HuH-7 (cell line): ENCODE measurements around the gene GBF1.

Experiments
- DNase-seq: peaks from one replicate; pipeline ENCODE4 v3.0.0; 2011; ENCODE audit warnings: low spot score

Gene GBF1

DNA sequence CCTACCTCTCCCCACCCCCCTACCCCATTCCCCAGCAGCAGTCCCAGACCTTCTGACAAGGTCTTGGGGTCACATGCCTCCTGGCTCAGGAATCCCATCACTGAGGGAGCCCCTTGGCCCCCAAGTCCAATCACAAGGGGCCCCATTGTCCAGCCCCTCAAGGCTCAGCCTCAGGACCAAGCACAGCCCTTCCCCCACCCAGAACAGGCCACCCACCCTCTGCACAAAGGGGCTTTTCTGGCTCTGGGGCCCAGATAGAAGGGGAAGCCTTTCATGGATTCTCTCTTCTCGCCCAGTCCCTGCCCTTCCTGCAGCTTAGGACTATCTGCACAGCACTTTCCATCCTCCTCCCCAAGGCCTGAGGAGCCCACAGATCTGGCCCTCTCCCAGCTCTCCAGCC lies 180.1 kb downstream of the GBF1 start:
- DNase-seq: no peak

DNA sequence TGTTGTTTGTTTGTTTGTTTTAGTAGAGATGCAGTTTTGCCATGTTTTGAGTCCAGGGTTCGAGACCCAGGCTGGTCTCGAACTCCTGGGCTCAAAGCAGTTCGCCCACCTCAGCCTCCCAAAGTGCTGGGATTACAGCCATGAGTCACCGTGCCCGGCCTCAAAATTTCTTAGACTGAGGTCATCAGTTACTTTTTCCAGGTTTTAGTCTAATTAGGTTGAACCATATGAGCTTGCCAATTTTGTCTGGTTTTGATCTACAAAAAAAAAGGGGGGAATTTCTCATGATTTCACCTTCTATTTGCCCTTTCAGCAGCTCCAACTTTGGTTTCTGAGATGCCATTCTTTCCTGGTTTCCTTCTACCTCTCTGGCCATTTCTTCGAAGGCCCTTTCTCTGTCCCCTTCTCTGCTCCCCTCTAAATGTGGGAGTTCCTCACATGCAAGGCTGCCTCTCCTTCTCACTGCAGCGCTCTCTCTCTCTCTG lies 181.5 kb downstream of the GBF1 start:
- no peak for DNase-seq

DNA sequence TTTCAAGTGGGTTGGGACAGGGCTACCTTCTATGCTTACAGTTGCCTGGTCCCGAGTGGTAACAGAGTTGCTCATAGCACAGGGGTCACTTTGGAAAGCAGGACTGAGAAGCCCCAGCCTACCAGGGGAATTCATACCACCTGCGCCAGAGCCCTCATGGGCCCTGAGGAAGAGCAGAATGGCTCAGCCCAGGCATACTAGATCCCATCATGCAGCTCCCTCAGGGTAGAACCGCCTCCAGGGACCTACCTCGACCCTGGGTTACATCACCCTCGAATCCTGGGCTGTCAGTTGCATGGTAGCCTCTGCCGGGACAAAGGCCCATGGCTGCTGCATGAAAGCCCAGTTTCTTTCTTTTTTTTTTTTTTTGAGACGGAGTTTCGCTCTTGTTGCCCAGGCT lies 184.1 kb downstream of the GBF1 start:
- DNase-seq: no peak

DNA sequence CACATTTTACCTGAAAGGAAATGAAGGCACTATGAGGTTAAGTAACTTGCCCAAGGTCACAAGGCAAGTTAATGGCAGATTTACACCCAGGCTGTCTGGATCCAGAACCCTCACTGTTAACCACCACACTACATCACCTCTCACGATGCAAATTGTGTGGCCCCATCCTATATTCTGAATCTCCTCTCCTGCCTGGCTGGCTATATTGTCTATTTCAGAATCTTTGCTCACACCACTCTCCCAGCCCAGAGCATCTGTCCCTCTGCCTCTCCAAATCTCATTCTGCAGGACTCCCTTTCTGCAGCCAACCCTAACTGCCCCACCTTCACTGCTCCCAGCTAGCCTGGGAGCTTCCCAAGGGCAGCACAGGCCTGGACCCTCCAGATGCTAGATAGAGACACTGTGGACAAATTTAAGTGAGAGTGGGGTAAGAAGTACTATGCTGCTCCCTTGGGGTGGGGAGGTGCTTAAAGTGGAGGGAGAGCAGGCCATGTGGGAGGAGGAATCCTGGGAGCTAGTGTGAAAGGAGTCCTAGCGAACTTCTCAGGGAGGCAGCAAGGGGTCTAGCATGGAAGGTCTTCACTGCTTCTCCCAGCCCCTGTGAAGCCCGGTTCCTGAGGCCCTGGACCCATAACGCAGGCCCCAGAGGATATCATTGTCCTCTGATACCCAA lies 186.3 kb downstream of the GBF1 start:
- DNase-seq: no peak
